Fibroblast of mammary gland (primary cell): ENCODE data around the gene GRK5.

ENCODE experiments used
- DNase-seq: peaks from one replicate; pipeline ENCODE4 v3.0.0-alpha.2; 2010; ENCODE audit warnings: low read depth
- H3K4me3 ChIP-seq: 2 replicates; pipeline ENCODE4 v1.5.1; 2011; ENCODE audit warnings: low read depth, mild to moderate bottlenecking, low read length, moderate library complexity; ENCODE audit not compliant: control insufficient read depth
- CTCF ChIP-seq: conservative IDR thresholded peaks from 2 replicates; pipeline ENCODE4 v1.5.1; 2011; ENCODE audit warnings: low read depth, low read length, inconsistent platforms; ENCODE audit not compliant: control insufficient read depth, insufficient read depth

GRK5 gene

GRCh38 chr10:119302172-119302571, 94.8 kb downstream of the GRK5 start:
- no peak for TF ChIP-seq CTCF
- DNase-seq, result no peak
- H3K4me3 ChIP-seq, result no peak overlapping the region

- no peak for TF ChIP-seq CTCF
- no peak for DNase-seq
- H3K4me3 ChIP-seq, result no peak overlapping the region
Measured at GRCh38 chr10:119302591-119303253, 95.4 kb downstream of the GRK5 start.

- no peak for DNase-seq
- no peak for TF ChIP-seq CTCF
- no peak overlapping the region for H3K4me3 ChIP-seq
Measured at GRCh38 chr10:119303886-119304285, 96.5 kb downstream of the GRK5 start.

GRCh38 chr10:119304541-119304940, 97.2 kb downstream of the GRK5 start:
- TF ChIP-seq CTCF, result no peak
- no peak for DNase-seq

GRCh38 chr10:119305860-119306513, 98.6 kb downstream of the GRK5 start:
- DNase-seq, result peak; percentile 95
- no peak for TF ChIP-seq CTCF
- H3K4me3 ChIP-seq, result no peak overlapping the region

More at GRCh38 chr10:119304541-119304940, 97.2 kb downstream of the GRK5 start:
- no peak overlapping the region for H3K4me3 ChIP-seq

- DNase-seq, result no peak
- no peak overlapping the region for H3K4me3 ChIP-seq
Measured at GRCh38 chr10:119306514-119306951, 99.2 kb downstream of the GRK5 start.

More at GRCh38 chr10:119306514-119306951, 99.2 kb downstream of the GRK5 start:
- TF ChIP-seq CTCF, result peak; percentile 0
